Measurements from ENCODE around the gene SFMBT2. TPM values are rescaled to one million over a fixed set of nuclear protein-coding genes. Genes with fewer than 3 reads are reported as not detected.

The SFMBT2 gene
- total and polyA plus RNA-seq, 2 experiments from 2014 or later, result 4.3 to 5.9 TPM

GRCh38 chr10:7162331-7162730 is 248.5 kb downstream of the SFMBT2 start:
- no peaks in the 10 kb centered on the region for H3K27me3 ChIP-seq
- H3K27ac ChIP-seq, result no peak overlapping the region
- no peak for TF ChIP-seq CTCF (IDR thresholded peaks at IDR 0.05; ENCODE audit: low read depth, low read length)
- DNase-seq (ENCODE audit: low read depth in 1 of 2, low spot score in 1 of 2), result no peak
- no peak overlapping the region for H3K4me3 ChIP-seq
- no peaks in the 10 kb centered on the region for H3K9me3 ChIP-seq (ENCODE audit: low read depth)
- no peaks in the 10 kb centered on the region for H3K36me3 ChIP-seq
- no peaks in the 10 kb centered on the region for H3K4me1 ChIP-seq (ENCODE audit: low read depth)

- Histone ChIP-seq H3K36me3 (no peaks in the 10 kb centered on the region), H3K4me3 (no peak overlapping the region), H3K27me3 (no peaks in the 10 kb centered on the region), H3K4me1 (ENCODE audit: low read depth) (no peaks in the 10 kb centered on the region), H3K27ac (no peak overlapping the region), H3K9me3 (ENCODE audit: low read depth) (no peaks in the 10 kb centered on the region)
- DNase-seq (ENCODE audit: low read depth in 1 of 2, low spot score in 1 of 2), result peak in 1 of 2 donors; percentile 87
- no peak for TF ChIP-seq CTCF (IDR thresholded peaks at IDR 0.05; ENCODE audit: low read depth, low read length)
Measured at GRCh38 chr10:7161484-7162250, 249.2 kb downstream of the SFMBT2 start.

GRCh38 chr10:7159928-7160327 is 250.9 kb downstream of the SFMBT2 start:
- Histone ChIP-seq H3K36me3 (no peaks in the 10 kb centered on the region), H3K9me3 (ENCODE audit: low read depth) (no peaks in the 10 kb centered on the region), H3K4me3 (no peak overlapping the region), H3K27ac (no peak overlapping the region), H3K4me1 (ENCODE audit: low read depth) (no peaks in the 10 kb centered on the region), H3K27me3 (no peaks in the 10 kb centered on the region)
- no peak for TF ChIP-seq CTCF (IDR thresholded peaks at IDR 0.05; ENCODE audit: low read depth, low read length)
- no peak for DNase-seq (ENCODE audit: low read depth in 1 of 2, low spot score in 1 of 2)

GRCh38 chr10:7159517-7159916 is 251.3 kb downstream of the SFMBT2 start:
- Histone ChIP-seq H3K4me1 (ENCODE audit: low read depth) (no peaks in the 10 kb centered on the region), H3K36me3 (no peaks in the 10 kb centered on the region), H3K4me3 (no peak overlapping the region), H3K27ac (no peak overlapping the region), H3K9me3 (ENCODE audit: low read depth) (no peaks in the 10 kb centered on the region), H3K27me3 (no peaks in the 10 kb centered on the region)
- DNase-seq (ENCODE audit: low read depth in 1 of 2, low spot score in 1 of 2), result no peak
- TF ChIP-seq CTCF (IDR thresholded peaks at IDR 0.05; ENCODE audit: low read depth, low read length), result no peak

GRCh38 chr10:7157091-7157490 is 253.7 kb downstream of the SFMBT2 start:
- no peaks in the 10 kb centered on the region for H3K9me3 ChIP-seq (ENCODE audit: low read depth)
- no peak overlapping the region for H3K4me3 ChIP-seq
- peaks cover 3% of the 10 kb centered on the region for H3K27me3 ChIP-seq
- TF ChIP-seq CTCF (IDR thresholded peaks at IDR 0.05; ENCODE audit: low read depth, low read length), result no peak
- no peaks in the 10 kb centered on the region for H3K4me1 ChIP-seq (ENCODE audit: low read depth)
- no peaks in the 10 kb centered on the region for H3K36me3 ChIP-seq
- DNase-seq (ENCODE audit: low read depth in 1 of 2, low spot score in 1 of 2), result no peak
- H3K27ac ChIP-seq, result no peak overlapping the region
